Transverse colon (tissue), 4 donors: ENCODE data around the gene PIK3CD. TPM values are rescaled to one million over a fixed set of nuclear protein-coding genes. Genes with fewer than 3 reads are reported as not detected.

Experiments used
- DNase-seq: peaks from one replicate; pipeline ENCODE4 v3.0.0-alpha.2; 2019
- H3K27ac ChIP-seq, 4 donors: fragments of 200-600 bp; sonication (generic); 2 replicates each; pipeline ENCODE4 v1.5.1; 2016 to 2018; ENCODE audit warnings: inconsistent platforms in 4 of 4
- H3K27me3 ChIP-seq: fragments of 200-600 bp; sonication (generic); 2 replicates; pipeline ENCODE4 v1.5.1; 2017; ENCODE audit warnings: inconsistent platforms
- H3K36me3 ChIP-seq, 4 donors: fragments of 200-600 bp; sonication (generic); 2 replicates each; pipeline ENCODE4 v1.5.1; 2017 to 2019; ENCODE audit warnings: inconsistent platforms in 4 of 4
- H3K4me1 ChIP-seq, 4 donors: fragments of 200-600 bp; sonication (generic); 2 replicates each; pipeline ENCODE4 v1.5.1; 2017 to 2020; ENCODE audit warnings: inconsistent platforms in 4 of 4
- H3K4me3 ChIP-seq, 4 donors: fragments of 200-600 bp; sonication (generic); 1 replicate in 1 of 4; 2 replicates in 3 of 4; pipeline versions ENCODE4 v1.5.1 to v1.6.1; 2017 to 2019; ENCODE audit warnings: inconsistent platforms in 4 of 4
- H3K9me3 ChIP-seq, 2 donors: fragments of 200-600 bp; sonication (generic); 2 replicates each; pipeline ENCODE4 v1.5.1; 2017 to 2019; ENCODE audit warnings: inconsistent platforms in 2 of 2
- CTCF ChIP-seq, 5 experiments: fragments of 200-600 bp in 3 of 5; fragments of 450-650 bp in 2 of 5; sonication (generic) in 3 of 5; IDR thresholded peaks; 1 replicate in 2 of 5; 2 replicates in 3 of 5; pipeline ENCODE4 v1.5.1; 2016 to 2017; ENCODE audit warnings: antibody characterized with exemption in 5 of 5, inconsistent platforms in 3 of 5, mild to moderate bottlenecking in 2 of 5, moderate library complexity in 1 of 5
- EP300 ChIP-seq: sonication (generic); formaldehyde crosslinking; IDR thresholded peaks from one replicate; pipeline ENCODE4 v1.6.1; 2017; ENCODE audit warnings: antibody characterized with exemption, low read depth
- POLR2A ChIP-seq: fragments of 450-650 bp; IDR thresholded peaks from one replicate; pipeline ENCODE4 v1.6.1; 2016; ENCODE audit warnings: antibody characterized with exemption, mild to moderate bottlenecking, moderate library complexity
- POLR2AphosphoS5 ChIP-seq, 3 donors: sonication (generic); formaldehyde crosslinking; IDR thresholded peaks; one replicate each; pipeline ENCODE4 v1.6.1; 2016; ENCODE audit warnings: antibody characterized with exemption in 3 of 3
- WGBS, 2 donors: methylation state at CpG; one replicate each; pipeline ENCODE4 v1.1.5; 2018; ENCODE audit warnings: low coverage in 1 of 2; 5-methylcytosine and 5-hydroxymethylcytosine counted together
- in situ Hi-C, 4 donors: fragments of 200-750 bp; cut with MboI; loops; one replicate each; pipeline versions ENCODE4 v1.15.0 to v1.15.1; 2017; ENCODE audit warnings: low sequenced_read_pairs in 3 of 4, low pct_ligation_motif_present in 1 of 4, low pct_unique_long_range_greater_than_20kb in 1 of 4
- intact Hi-C: fragments of 100-400 bp; cut with DNase I; formaldehyde crosslinking; loops from one replicate; pipeline ENCODE4 v1.15.1; 2023; ENCODE audit warnings: low total_unique reads
- total RNA-seq, 4 donors: library from RNA; depleted of rRNA; stranded (reverse); fragments of >200 nt; gene quantifications; one replicate each; pipeline ENCODE4 v1.1.0, GENCODE V29; 2016

The PIK3CD gene
- total RNA-seq, 4 donors from 2014 or later: 0.20 to 6.7 (median 4.1) TPM

GRCh38 chr1:9735800-9736199, 84.3 kb downstream of the PIK3CD start:
- TF ChIP-seq POLR2AphosphoS5 (IDR thresholded peaks at IDR 0.05) (no peak), POLR2A (no peak), EP300 (no peak)
- Histone ChIP-seq H3K36me3 (peaks cover 0 to 76% (median 33%) of the 10 kb centered on the region in 4 donors), H3K4me3 (no peak overlapping the region), H3K4me1 (no peaks in the 10 kb centered on the region), H3K9me3 (no peaks in the 10 kb centered on the region), H3K27me3 (no peaks in the 10 kb centered on the region), H3K27ac (no peak overlapping the region)
- 70 to 94% methylated on average over 2 to 19 of the region's 19 CpGs for WGBS, 2 donors
- in situ Hi-C loops (no loop called here), intact Hi-C loops (no loop called here)
- DNase-seq: no peak

- Histone ChIP-seq H3K4me3 (no peak overlapping the region), H3K9me3 (no peaks in the 10 kb centered on the region), H3K27me3 (no peaks in the 10 kb centered on the region), H3K4me1 (no peaks in the 10 kb centered on the region), H3K36me3 (peaks cover 0 to 76% (median 31%) of the 10 kb centered on the region in 4 donors), H3K27ac (no peak overlapping the region)
- TF ChIP-seq EP300 (no peak), CTCF (IDR thresholded peaks at IDR 0.05) (no peak)
- no peak for DNase-seq
- WGBS, 2 donors: 77 to 91% methylated on average over 3 to 5 of the region's 5 CpGs
- in situ Hi-C loops (no loop called here), intact Hi-C loops (no loop called here)
These were observed 84.7 kb downstream of the PIK3CD start for GRCh38 chr1:9736241-9736640.

GRCh38 chr1:9737057-9737456, 85.5 kb downstream of the PIK3CD start:
- DNase-seq: no peak
- H3K4me1 ChIP-seq: no peaks in the 10 kb centered on the region
- in situ Hi-C loops (no loop called here), intact Hi-C loops (no loop called here)
- 81 to 93% methylated on average over 5 to 9 of the region's 9 CpGs for WGBS, 2 donors
- H3K9me3 ChIP-seq: no peaks in the 10 kb centered on the region
- H3K27me3 ChIP-seq: no peaks in the 10 kb centered on the region
- peaks cover 0 to 70% (median 27%) of the 10 kb centered on the region in 4 donors for H3K36me3 ChIP-seq
- no peak overlapping the region for H3K4me3 ChIP-seq
- TF ChIP-seq CTCF (IDR thresholded peaks at IDR 0.05): no peak
- TF ChIP-seq EP300: no peak
- no peak for TF ChIP-seq POLR2A
- no peak for TF ChIP-seq POLR2AphosphoS5 (IDR thresholded peaks at IDR 0.05)
- H3K27ac ChIP-seq: no peak overlapping the region

GRCh38 chr1:9737671-9738070, 86.1 kb downstream of the PIK3CD start:
- in situ Hi-C loops: no loop called here
- intact Hi-C loops: loop anchor here (2.0 kb wide), 1 partner anchor 17 kb away; no protein-coding TSS in a partner anchor

More at GRCh38 chr1:9737671-9738070, 86.1 kb downstream of the PIK3CD start:
- Histone ChIP-seq H3K36me3 (peaks cover 0 to 71% (median 27%) of the 10 kb centered on the region in 4 donors), H3K27me3 (no peaks in the 10 kb centered on the region), H3K27ac (no peak overlapping the region), H3K4me1 (no peaks in the 10 kb centered on the region), H3K9me3 (no peaks in the 10 kb centered on the region), H3K4me3 (no peak overlapping the region)
- DNase-seq: no peak
- TF ChIP-seq EP300 (no peak), CTCF (IDR thresholded peaks at IDR 0.05) (no peak), POLR2AphosphoS5 (IDR thresholded peaks at IDR 0.05) (no peak), POLR2A (no peak)
- 94 to 100% methylated on average over 3 to 10 of the region's 10 CpGs for WGBS, 2 donors
